Upper lobe of right lung (tissue), 1 donor: ENCODE results near the gene HPX. TPM values are rescaled to one million over a fixed set of nuclear protein-coding genes. Genes with fewer than 3 reads are reported as not detected.

Experiments
- ATAC-seq: fragments of 200-7000 bp; cut with Tn5 transposase; one replicate; pipeline ENCODE4 v1.9.1; 2020; ENCODE audit warnings: mild to moderate bottlenecking, moderate library complexity
- DNase-seq: peaks from one replicate; pipeline ENCODE4 v3.0.0-alpha.2; 2020
- H3K27ac ChIP-seq: fragments of 200-600 bp; one replicate; pipeline ENCODE4 v1.8.0; 2022
- H3K27me3 ChIP-seq: fragments of 200-600 bp; one replicate; pipeline ENCODE4 v1.8.0; 2022; ENCODE audit warnings: mild to moderate bottlenecking
- H3K36me3 ChIP-seq: fragments of 200-600 bp; one replicate; pipeline ENCODE4 v1.8.0; 2022
- H3K4me1 ChIP-seq: fragments of 200-600 bp; one replicate; pipeline ENCODE4 v1.8.0; 2022
- H3K4me3 ChIP-seq: fragments of 200-600 bp; one replicate; pipeline ENCODE4 v1.8.0; 2022; ENCODE audit warnings: mild to moderate bottlenecking
- H3K9me3 ChIP-seq: fragments of 200-600 bp; one replicate; pipeline ENCODE4 v1.8.0; 2022
- CTCF ChIP-seq: fragments of 200-600 bp; IDR thresholded peaks from one replicate; pipeline ENCODE4 v1.8.0; 2022; ENCODE audit warnings: antibody characterized with exemption
- intact Hi-C: fragments of 100-400 bp; cut with DNase I; formaldehyde crosslinking; loops from one replicate; pipeline ENCODE4 v1.11.0; 2022
- total RNA-seq: library from RNA; stranded (reverse); fragmentation: NEBNext Ultra II Directional; extraction: Animal tissue kit (Norgen Biotek cat#: 25700); gene quantifications from one replicate; pipeline ENCODE4 v1.2.1, GENCODE V29; 2021
- donor health status: DM: no; HTN: yes; CAD: no; lungs with severe emphysema.

Gene HPX
- total RNA-seq, 1 donor from 2014 or later: 1.4 TPM

GRCh38 chr11:6414874-6415328 is 25.9 kb downstream of the HPX start:
- ATAC-seq (no peak), DNase-seq (no peak)
- Histone ChIP-seq H3K27me3 (no peaks in the 10 kb centered on the region), H3K4me1 (peaks cover 10% of the 10 kb centered on the region), H3K36me3 (peaks cover 8% of the 10 kb centered on the region), H3K27ac (no peak overlapping the region), H3K4me3 (no peak overlapping the region), H3K9me3 (no peaks in the 10 kb centered on the region)
- TF ChIP-seq CTCF: no peak
- intact Hi-C loops: no loop called here

GRCh38 chr11:6413791-6414201 is 27.0 kb downstream of the HPX start:
- H3K9me3 ChIP-seq: no peaks in the 10 kb centered on the region
- peaks cover 6% of the 10 kb centered on the region for H3K4me1 ChIP-seq
- H3K36me3 ChIP-seq: peaks cover 19% of the 10 kb centered on the region
- H3K27me3 ChIP-seq: no peaks in the 10 kb centered on the region
- intact Hi-C loops: no loop called here
- no peak for ATAC-seq
- H3K4me3 ChIP-seq: no peak overlapping the region
- no peak for DNase-seq
- no peak overlapping the region for H3K27ac ChIP-seq
- TF ChIP-seq CTCF: no peak

- DNase-seq (no peak), ATAC-seq (no peak)
- H3K9me3 ChIP-seq: no peaks in the 10 kb centered on the region
- peaks cover 22% of the 10 kb centered on the region for H3K36me3 ChIP-seq
- no peak overlapping the region for H3K4me3 ChIP-seq
- TF ChIP-seq CTCF: no peak
- H3K27ac ChIP-seq: no peak overlapping the region
- intact Hi-C loops: no loop called here
- no peaks in the 10 kb centered on the region for H3K27me3 ChIP-seq
- H3K4me1 ChIP-seq: no peaks in the 10 kb centered on the region
Measured at GRCh38 chr11:6411594-6412031, 29.2 kb downstream of the HPX start.

- H3K36me3 ChIP-seq: peaks cover 22% of the 10 kb centered on the region
- no peak for ATAC-seq
- no peak overlapping the region for H3K4me3 ChIP-seq
- no peak for TF ChIP-seq CTCF
- DNase-seq: no peak
- intact Hi-C loops: no loop called here
- H3K27ac ChIP-seq: no peak overlapping the region
- H3K9me3 ChIP-seq: no peaks in the 10 kb centered on the region
- no peaks in the 10 kb centered on the region for H3K27me3 ChIP-seq
- no peaks in the 10 kb centered on the region for H3K4me1 ChIP-seq
Measured at GRCh38 chr11:6410695-6411430, 29.9 kb downstream of the HPX start.

- TF ChIP-seq CTCF: no peak
- Histone ChIP-seq H3K27ac (no peak overlapping the region), H3K4me1 (no peaks in the 10 kb centered on the region), H3K36me3 (peaks cover 22% of the 10 kb centered on the region), H3K9me3 (no peaks in the 10 kb centered on the region), H3K27me3 (no peaks in the 10 kb centered on the region), H3K4me3 (no peak overlapping the region)
- no peak for DNase-seq
- intact Hi-C loops: no loop called here
- ATAC-seq: no peak
Measured at GRCh38 chr11:6406370-6406769, 34.4 kb downstream of the HPX start.
